K562 (cell line): ENCODE data around the gene PPP3CB. TPM values are rescaled to one million over a fixed set of nuclear protein-coding genes. Genes with fewer than 3 reads are reported as not detected.

Experiments used
- ARID2 ChIP-seq: fragments of 450-650 bp; IDR thresholded peaks from 2 replicates; pipeline ENCODE4 v1.6.1; 2017; ENCODE audit warnings: antibody characterized with exemption, mild to moderate bottlenecking
- ATF1 ChIP-seq, 2 experiments: fragments of 450-650 bp in 1 of 2; IDR thresholded peaks; 2 replicates each; pipeline ENCODE4 v1.6.1; 2016; ENCODE audit warnings: missing compliant biosample characterization in 1 of 2, missing genetic modification characterization in 1 of 2
- BACH1 ChIP-seq: fragments of 200-800 bp; sonication (Bioruptor generic); IDR thresholded peaks from 2 replicates; pipeline ENCODE4 v1.6.1; 2016; ENCODE audit warnings: missing genetic modification characterization, missing compliant biosample characterization
- CBX2 ChIP-seq: fragments of 200-600 bp; sonication (generic); IDR thresholded peaks from one replicate; pipeline ENCODE4 v1.6.1; 2012; ENCODE audit warnings: mild to moderate bottlenecking, low read length, inconsistent platforms; ENCODE audit not compliant: insufficient read depth, poor library complexity, severe bottlenecking
- FOXP1 ChIP-seq: sonication (generic); formaldehyde crosslinking; IDR thresholded peaks from 2 replicates; pipeline ENCODE4 v1.8.0; 2022; ENCODE audit warnings: mild to moderate bottlenecking, missing genetic modification reagents
- GTF2F1 ChIP-seq: IDR thresholded peaks from 2 replicates; pipeline ENCODE4 v1.6.1; 2011; ENCODE audit warnings: low read depth, low read length, improper control_type of control experiment
- HDGF ChIP-seq: fragments of 450-650 bp; IDR thresholded peaks from 2 replicates; pipeline ENCODE4 v1.6.1; 2016
- NR2C1 ChIP-seq, 2 experiments: fragments of 450-650 bp; IDR thresholded peaks; 2 replicates each; pipeline ENCODE4 v1.6.1; 2017; ENCODE audit warnings: mild to moderate bottlenecking in 2 of 2, antibody characterized with exemption in 1 of 2, inconsistent platforms in 1 of 2, missing compliant biosample characterization in 1 of 2, missing genetic modification characterization in 1 of 2
- SRSF3 ChIP-seq: fragments of 200-400 bp; formaldehyde crosslinking; IDR thresholded peaks from 2 replicates; pipeline ENCODE4 v1.6.1; 2016; ENCODE audit warnings: mild to moderate bottlenecking, low read length, moderate library complexity; ENCODE audit not compliant: insufficient read depth
- TAF1 ChIP-seq: IDR thresholded peaks from 2 replicates; pipeline ENCODE4 v1.6.1; 2011; ENCODE audit warnings: mild to moderate bottlenecking, low read length, moderate library complexity; ENCODE audit not compliant: insufficient read depth, control insufficient read depth, severe bottlenecking; ENCODE audit errors: extremely low read depth
- XRCC4 ChIP-seq: IDR thresholded peaks from one replicate; pipeline ENCODE4 v1.6.1; 2011; ENCODE audit not compliant: insufficient read depth, insufficient read length; ENCODE audit errors: extremely low read depth
- ZFP1 ChIP-seq: fragments of 450-650 bp; formaldehyde crosslinking; IDR thresholded peaks from 2 replicates; pipeline ENCODE4 v1.4.0; 2020; ENCODE audit warnings: mild to moderate bottlenecking, mixed read lengths
- ZNF583 ChIP-seq: fragments of 250-450 bp; sonication (Bioruptor Pico); IDR thresholded peaks from 2 replicates; pipeline ENCODE4 v1.4.0; 2020
- polyA plus RNA-seq, 8 experiments: library from polyadenylated mRNA; depleted of rRNA in 4 of 8; stranded (reverse) in 5 of 8; unstranded in 3 of 8; fragments of >200 nt; fragmentation: Nextera tagmentation in 2 of 8; fragmentation: Illumina TruSeq in 1 of 8; extraction: Ambion mirVana in 2 of 8; extraction: Trizol in 1 of 8; gene quantifications; 2 replicates each; pipeline versions ENCODE4 v1.2.1 to v1.2.3, GENCODE V29; 2011 to 2014; ENCODE audit warnings: inconsistent platforms in 1 of 8, missing spikeins in 1 of 8
- total RNA-seq, 7 experiments: library from RNA; depleted of rRNA in 6 of 7; stranded (reverse); fragments of >200 nt in 6 of 7; fragmentation: Illumina TruSeq in 2 of 7; extraction: Trizol in 2 of 7; gene quantifications; 2 replicates each; pipeline versions ENCODE4 v1.2.1 to v1.2.3, GENCODE V29; 2011 to 2021; ENCODE audit warnings: low replicate concordance in 1 of 7
- TF ChIP-seq, protein P1 (sequence below): sonication (generic); formaldehyde crosslinking; IDR thresholded peaks from 2 replicates; pipeline ENCODE4 v1.8.1; 2023; ENCODE audit warnings: mild to moderate bottlenecking, missing genetic modification reagents
- TF ChIP-seq, protein P2 (sequence below): IDR thresholded peaks from 2 replicates; pipeline ENCODE4 v1.6.1; 2012; ENCODE audit warnings: low read depth, low read length, improper control_type of control experiment, borderline replicate concordance
- TF ChIP-seq, protein P3 (sequence below): fragments of 250-450 bp; sonication (Bioruptor Pico); IDR thresholded peaks from 2 replicates; pipeline ENCODE4 v1.8.0; 2022; ENCODE audit warnings: moderate library complexity, mild to moderate bottlenecking, inconsistent platforms
- TF ChIP-seq, protein P4 (sequence below): fragments of 450-650 bp; IDR thresholded peaks from 2 replicates; pipeline ENCODE4 v1.6.1; 2016; ENCODE audit warnings: low read depth, mild to moderate bottlenecking, moderate library complexity
- TF ChIP-seq, protein P5 (sequence below): fragments of 450-650 bp; IDR thresholded peaks from 2 replicates; pipeline ENCODE4 v1.6.1; 2018; ENCODE audit not compliant: partially characterized antibody

The PPP3CB gene
- total and polyA plus RNA-seq, 9 of the 15 experiments (the other 6 are each of a cell fraction or from before 2014, with no cell fraction given): 9.6 to 27.6 (median 17.8) TPM

DNA sequence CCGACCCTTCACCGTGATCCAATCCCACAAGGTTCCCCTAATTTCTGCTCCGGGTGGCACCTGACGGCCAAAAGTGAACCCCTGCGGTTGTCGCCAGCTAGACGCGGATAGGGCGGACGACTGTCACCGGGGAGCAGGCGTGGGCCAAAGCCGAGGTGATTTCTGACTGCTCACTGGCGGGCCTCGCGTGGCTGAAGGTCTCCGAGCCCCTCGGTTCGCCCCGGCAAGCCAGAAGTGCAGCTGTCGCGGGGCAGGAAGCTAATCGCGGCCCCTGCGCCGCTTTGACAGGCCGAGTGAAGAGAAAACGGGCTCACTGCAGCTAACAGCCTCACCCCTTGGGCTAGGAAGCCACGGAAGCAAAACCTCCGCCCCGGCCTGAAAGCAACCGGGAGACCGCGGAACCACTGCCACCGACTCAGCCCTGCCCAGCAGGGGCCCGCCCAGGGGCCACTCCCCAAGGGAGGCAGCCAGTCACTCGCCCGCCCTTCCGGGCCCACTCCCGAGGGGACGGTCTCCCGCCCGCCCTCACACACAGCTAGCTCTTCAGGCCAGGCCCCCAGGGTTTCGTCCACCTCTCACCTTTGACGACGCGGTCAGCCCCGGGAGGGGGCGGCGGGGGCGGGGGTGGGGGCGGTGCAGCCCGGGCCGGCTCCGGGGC, 469 bp downstream of the PPP3CB start (continued):
- TF ChIP-seq, protein P1, sequence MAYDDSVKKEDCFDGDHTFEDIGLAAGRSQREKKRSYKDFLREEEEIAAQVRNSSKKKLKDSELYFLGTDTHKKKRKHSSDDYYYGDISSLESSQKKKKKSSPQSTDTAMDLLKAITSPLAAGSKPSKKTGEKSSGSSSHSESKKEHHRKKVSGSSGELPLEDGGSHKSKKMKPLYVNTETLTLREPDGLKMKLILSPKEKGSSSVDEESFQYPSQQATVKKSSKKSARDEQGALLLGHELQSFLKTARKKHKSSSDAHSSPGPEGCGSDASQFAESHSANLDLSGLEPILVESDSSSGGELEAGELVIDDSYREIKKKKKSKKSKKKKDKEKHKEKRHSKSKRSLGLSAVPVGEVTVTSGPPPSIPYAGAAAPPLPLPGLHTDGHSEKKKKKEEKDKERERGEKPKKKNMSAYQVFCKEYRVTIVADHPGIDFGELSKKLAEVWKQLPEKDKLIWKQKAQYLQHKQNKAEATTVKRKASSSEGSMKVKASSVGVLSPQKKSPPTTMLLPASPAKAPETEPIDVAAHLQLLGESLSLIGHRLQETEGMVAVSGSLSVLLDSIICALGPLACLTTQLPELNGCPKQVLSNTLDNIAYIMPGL: no peak; the same call in 1 of the 2 replicates
- TF ChIP-seq, protein P2, sequence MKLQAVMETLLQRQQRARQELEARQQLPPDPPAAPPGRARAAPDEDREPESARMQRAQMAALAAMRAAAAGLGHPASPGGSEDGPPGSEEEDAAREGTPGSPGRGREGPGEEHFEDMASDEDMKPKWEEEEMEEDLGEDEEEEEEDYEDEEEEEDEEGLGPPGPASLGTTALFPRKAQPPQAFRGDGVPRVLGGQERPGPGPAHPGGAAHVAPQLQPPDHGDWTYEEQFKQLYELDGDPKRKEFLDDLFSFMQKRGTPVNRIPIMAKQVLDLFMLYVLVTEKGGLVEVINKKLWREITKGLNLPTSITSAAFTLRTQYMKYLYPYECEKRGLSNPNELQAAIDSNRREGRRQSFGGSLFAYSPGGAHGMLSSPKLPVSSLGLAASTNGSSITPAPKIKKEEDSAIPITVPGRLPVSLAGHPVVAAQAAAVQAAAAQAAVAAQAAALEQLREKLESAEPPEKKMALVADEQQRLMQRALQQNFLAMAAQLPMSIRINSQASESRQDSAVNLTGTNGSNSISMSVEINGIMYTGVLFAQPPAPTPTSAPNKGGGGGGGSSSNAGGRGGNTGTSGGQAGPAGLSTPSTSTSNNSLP: no peak
- no peak for TF ChIP-seq ZFP1
- TF ChIP-seq GTF2F1: no peak
- TF ChIP-seq, protein P3, sequence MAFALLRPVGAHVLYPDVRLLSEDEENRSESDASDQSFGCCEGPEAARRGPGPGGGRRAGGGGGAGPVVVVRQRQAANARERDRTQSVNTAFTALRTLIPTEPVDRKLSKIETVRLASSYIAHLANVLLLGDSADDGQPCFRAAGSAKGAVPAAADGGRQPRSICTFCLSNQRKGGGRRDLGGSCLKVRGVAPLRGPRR (CRISPR knock-in tag): no peak
- 0 out of 2 replicates have a peak, but pooled peaks have one; percentile 14 for TF ChIP-seq ZNF583 (CRISPR knock-in tag)
- TF ChIP-seq TAF1: peak; percentile 81
- TF ChIP-seq ATF1 (CRISPR knock-in tag; IDR thresholded peaks at IDR 0.05): no peak
- no peak; the same call in 1 of the 2 replicates for TF ChIP-seq ATF1 (tag; IDR thresholded peaks at IDR 0.05)
- TF ChIP-seq SRSF3: no peak
- no peak for TF ChIP-seq CBX2
- TF ChIP-seq, protein P4, sequence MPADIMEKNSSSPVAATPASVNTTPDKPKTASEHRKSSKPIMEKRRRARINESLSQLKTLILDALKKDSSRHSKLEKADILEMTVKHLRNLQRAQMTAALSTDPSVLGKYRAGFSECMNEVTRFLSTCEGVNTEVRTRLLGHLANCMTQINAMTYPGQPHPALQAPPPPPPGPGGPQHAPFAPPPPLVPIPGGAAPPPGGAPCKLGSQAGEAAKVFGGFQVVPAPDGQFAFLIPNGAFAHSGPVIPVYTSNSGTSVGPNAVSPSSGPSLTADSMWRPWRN: no peak; the same call in 1 of the 2 replicates
- peak; percentile 51; the same call in 1 of the 2 replicates for TF ChIP-seq NR2C1 (IDR thresholded peaks at IDR 0.05)
- TF ChIP-seq NR2C1 (tag; IDR thresholded peaks at IDR 0.05): peak; percentile 79
- TF ChIP-seq BACH1 (tag): no peak
- TF ChIP-seq FOXP1 (CRISPR knock-in tag): no peak
- TF ChIP-seq XRCC4: no peak
- TF ChIP-seq, protein P5, sequence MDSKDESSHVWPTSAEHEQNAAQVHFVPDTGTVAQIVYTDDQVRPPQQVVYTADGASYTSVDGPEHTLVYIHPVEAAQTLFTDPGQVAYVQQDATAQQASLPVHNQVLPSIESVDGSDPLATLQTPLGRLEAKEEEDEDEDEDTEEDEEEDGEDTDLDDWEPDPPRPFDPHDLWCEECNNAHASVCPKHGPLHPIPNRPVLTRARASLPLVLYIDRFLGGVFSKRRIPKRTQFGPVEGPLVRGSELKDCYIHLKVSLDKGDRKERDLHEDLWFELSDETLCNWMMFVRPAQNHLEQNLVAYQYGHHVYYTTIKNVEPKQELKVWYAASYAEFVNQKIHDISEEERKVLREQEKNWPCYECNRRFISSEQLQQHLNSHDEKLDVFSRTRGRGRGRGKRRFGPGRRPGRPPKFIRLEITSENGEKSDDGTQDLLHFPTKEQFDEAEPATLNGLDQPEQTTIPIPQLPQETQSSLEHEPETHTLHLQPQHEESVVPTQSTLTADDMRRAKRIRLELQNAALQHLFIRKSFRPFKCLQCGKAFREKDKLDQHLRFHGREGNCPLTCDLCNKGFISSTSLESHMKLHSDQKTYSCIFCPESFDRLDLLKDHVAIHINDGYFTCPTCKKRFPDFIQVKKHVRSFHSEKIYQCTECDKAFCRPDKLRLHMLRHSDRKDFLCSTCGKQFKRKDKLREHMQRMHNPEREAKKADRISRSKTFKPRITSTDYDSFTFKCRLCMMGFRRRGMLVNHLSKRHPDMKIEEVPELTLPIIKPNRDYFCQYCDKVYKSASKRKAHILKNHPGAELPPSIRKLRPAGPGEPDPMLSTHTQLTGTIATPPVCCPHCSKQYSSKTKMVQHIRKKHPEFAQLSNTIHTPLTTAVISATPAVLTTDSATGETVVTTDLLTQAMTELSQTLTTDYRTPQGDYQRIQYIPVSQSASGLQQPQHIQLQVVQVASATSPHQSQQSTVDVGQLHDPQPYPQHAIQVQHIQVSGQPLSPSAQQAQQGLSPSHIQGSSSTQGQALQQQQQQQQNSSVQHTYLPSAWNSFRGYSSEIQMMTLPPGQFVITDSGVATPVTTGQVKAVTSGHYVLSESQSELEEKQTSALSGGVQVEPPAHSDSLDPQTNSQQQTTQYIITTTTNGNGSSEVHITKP: peak; percentile 72
- TF ChIP-seq ARID2: no peak
- TF ChIP-seq HDGF: no peak
